Thymus (tissue), 14 donors: ENCODE measurements around the gene ITPR1. TPM values are rescaled to one million over a fixed set of nuclear protein-coding genes. Genes with fewer than 3 reads are reported as not detected.
"Not testable (repeated sequence)": the region's sequence is repeated elsewhere in the genome, so short reads cannot be mapped to it uniquely, and the experiment has no call there.

Experiments
- DNase-seq, 9 donors: peaks; one replicate each; pipeline ENCODE4 v3.0.0-alpha.2; 2013; ENCODE audit warnings: low spot score in 9 of 9, low read depth in 6 of 9, missing footprints in 1 of 9
- H3K27ac ChIP-seq, 2 donors: one replicate each; pipeline ENCODE4 v1.5.1; 2013; ENCODE audit warnings: control low read depth in 1 of 2, low read depth in 1 of 2, low read length in 1 of 2, mild to moderate bottlenecking in 1 of 2, moderate library complexity in 1 of 2
- H3K27me3 ChIP-seq, 2 donors: one replicate each; pipeline ENCODE4 v1.5.1; 2013; ENCODE audit warnings: low read length in 1 of 2; ENCODE audit not compliant: control insufficient read depth in 2 of 2, insufficient read depth in 1 of 2
- H3K36me3 ChIP-seq, 2 donors: one replicate each; pipeline ENCODE4 v1.5.1; 2013; ENCODE audit warnings: low read length in 1 of 2, mild to moderate bottlenecking in 1 of 2, moderate library complexity in 1 of 2; ENCODE audit not compliant: control insufficient read depth in 2 of 2, insufficient read depth in 2 of 2
- H3K4me1 ChIP-seq, 2 donors: one replicate each; pipeline ENCODE4 v1.5.1; 2013; ENCODE audit warnings: low read length in 2 of 2; ENCODE audit not compliant: control insufficient read depth in 2 of 2, insufficient read depth in 2 of 2
- H3K4me3 ChIP-seq, 2 donors: one replicate each; pipeline ENCODE4 v1.5.1; 2013; ENCODE audit warnings: low read length in 2 of 2, control low read depth in 1 of 2, mild to moderate bottlenecking in 1 of 2
- H3K9me3 ChIP-seq, 2 donors: one replicate each; pipeline ENCODE4 v1.5.1; 2013; ENCODE audit warnings: low read length in 1 of 2, mild to moderate bottlenecking in 1 of 2; ENCODE audit not compliant: control insufficient read depth in 2 of 2, insufficient read depth in 1 of 2
- WGBS: extraction: QIAGEN DNeasy Blood & Tissue Kit; methylation state at CpG from one replicate; pipeline ENCODE4 v1.1.7; 2013; 5-methylcytosine and 5-hydroxymethylcytosine counted together
- long read RNA-seq, 10 donors: transcript quantifications; one replicate each; lab custom pipeline, GENCODE V29; 2026
- polyA plus RNA-seq: library from polyadenylated mRNA; stranded (reverse); fragments of 200-250 nt; gene quantifications from one replicate; pipeline ENCODE4 v1.2.3, GENCODE V29; 2013
- total RNA-seq: library from RNA; stranded (reverse); fragments of 120-200 nt; gene quantifications from one replicate; pipeline ENCODE4 v1.2.4, GENCODE V29; 2013
- donor health status: healthy.

ITPR1 gene
- total RNA-seq (23.9 TPM), polyA plus RNA-seq (36.6 TPM)
- long read RNA-seq, donor 1, result 0 reads
- long read RNA-seq, donor 2, full-length matches to known transcripts, result 4 of 4 reads
- long read RNA-seq, donor 2, partial matches to known transcripts, result 0 of 4 reads
- long read RNA-seq, donor 2, other reads (novel, unspliced or antisense), result 0 of 4 reads
- long read RNA-seq, donor 3, result 0 reads
- long read RNA-seq, donor 4, result 0 reads
- long read RNA-seq, donor 5, full-length matches to known transcripts, result 1 of 1 reads
- long read RNA-seq, donor 5, partial matches to known transcripts, result 0 of 1 reads
- long read RNA-seq, donor 5, other reads (novel, unspliced or antisense), result 0 of 1 reads
- long read RNA-seq, donor 6, partial matches to known transcripts, result 0 of 1 reads
- long read RNA-seq, donor 6, other reads (novel, unspliced or antisense), result 0 of 1 reads
- long read RNA-seq, donor 7, partial matches to known transcripts, result 0 of 2 reads
- long read RNA-seq, donor 7, other reads (novel, unspliced or antisense), result 0 of 2 reads
- long read RNA-seq, donor 8, result 0 reads
- long read RNA-seq, donor 9, result 0 reads
- long read RNA-seq, donor 10, result 0 reads

GRCh38 chr3:4493014-4493940 is at the start of gene ITPR1:
Gene ITPR1 (plus strand): TSS chr3:4493348. CDS start chr3:4516492, 23,144 bp downstream.
- Histone ChIP-seq H3K4me3 (peak within 1 kb of the TSS; percentile 74 to 90), H3K36me3 (peaks cover 0 to 5% of the 10 kb centered on the region in 2 donors), H3K27ac (peak within 1 kb of the TSS; percentile 87), H3K4me1 (peaks cover 22 to 30% of the 10 kb centered on the region in 2 donors), H3K27me3 (peaks cover 0 to 18% of the 10 kb centered on the region in 2 donors), H3K9me3 (no peaks in the 10 kb centered on the region)
- under 1% methylated on average over 47 of the region's 47 CpGs for WGBS
- DNase-seq, result peak; percentile 97 to 100 (median 99)

GRCh38 chr3:4447295-4447999 is 45.7 kb upstream of the ITPR1 start:
- no peaks in the 10 kb centered on the region for H3K4me1 ChIP-seq
- no peaks in the 10 kb centered on the region for H3K9me3 ChIP-seq
- H3K27ac ChIP-seq, result no peak overlapping the region
- H3K27me3 ChIP-seq, result no peaks in the 10 kb centered on the region
- H3K4me3 ChIP-seq, result no peak overlapping the region
- H3K36me3 ChIP-seq, result peaks cover 9 to 34% of the 10 kb centered on the region in 2 donors
- no peak for DNase-seq
- WGBS, result 98% methylated on average over 3 of the region's 3 CpGs

- Histone ChIP-seq H3K4me3 (no peak overlapping the region), H3K27me3 (no peaks in the 10 kb centered on the region), H3K27ac (no peak overlapping the region), H3K36me3 (peaks cover 9 to 39% of the 10 kb centered on the region in 2 donors), H3K4me1 (no peaks in the 10 kb centered on the region), H3K9me3 (no peaks in the 10 kb centered on the region)
- 96% methylated on average over 6 of the region's 6 CpGs for WGBS
- no peak for DNase-seq
Observed at GRCh38 chr3:4448187-4448586, 45.0 kb upstream of the ITPR1 start.

- H3K27me3 ChIP-seq, result no peaks in the 10 kb centered on the region
- WGBS, result 97% methylated on average over 5 of the region's 5 CpGs
- no peak for DNase-seq
- peaks cover 9 to 39% of the 10 kb centered on the region in 2 donors for H3K36me3 ChIP-seq
- no peak overlapping the region for H3K4me3 ChIP-seq
- H3K9me3 ChIP-seq, result no peaks in the 10 kb centered on the region
- no peak overlapping the region for H3K27ac ChIP-seq
- no peaks in the 10 kb centered on the region for H3K4me1 ChIP-seq
Observed at GRCh38 chr3:4449043-4449805, 43.9 kb upstream of the ITPR1 start.

GRCh38 chr3:4454142-4454541 is 39.0 kb upstream of the ITPR1 start:
- Histone ChIP-seq H3K9me3 (no peaks in the 10 kb centered on the region), H3K36me3 (peaks cover 3 to 16% of the 10 kb centered on the region in 2 donors), H3K27ac (no peak overlapping the region), H3K4me1 (no peaks in the 10 kb centered on the region), H3K4me3 (no peak overlapping the region), H3K27me3 (no peaks in the 10 kb centered on the region)
- DNase-seq, result no peak

- H3K4me1 ChIP-seq, H3K36me3 ChIP-seq, H3K4me3 ChIP-seq, H3K27me3 ChIP-seq, DNase-seq, H3K9me3 ChIP-seq, H3K27ac ChIP-seq: not testable (repeated sequence)
- 97% methylated on average over 14 of the region's 14 CpGs for WGBS
Observed at GRCh38 chr3:4456780-4457179, 36.4 kb upstream of the ITPR1 start.

- WGBS, result 98% methylated on average over 3 of the region's 3 CpGs
- Histone ChIP-seq H3K36me3 (no peaks in the 10 kb centered on the region), H3K27ac (no peak overlapping the region)
Observed at GRCh38 chr3:4458961-4459360, 34.2 kb upstream of the ITPR1 start.

GRCh38 chr3:4460334-4460733 is 32.8 kb upstream of the ITPR1 start:
- H3K27ac ChIP-seq, result no peak overlapping the region
- no peak overlapping the region for H3K4me3 ChIP-seq
- no peaks in the 10 kb centered on the region for H3K9me3 ChIP-seq
- WGBS, result 98% methylated on average over 4 of the region's 4 CpGs
- DNase-seq, result no peak
- H3K4me1 ChIP-seq, result no peaks in the 10 kb centered on the region
- H3K36me3 ChIP-seq, result no peaks in the 10 kb centered on the region
- H3K27me3 ChIP-seq, result no peaks in the 10 kb centered on the region

More at GRCh38 chr3:4458961-4459360, 34.2 kb upstream of the ITPR1 start:
- Histone ChIP-seq H3K9me3 (no peaks in the 10 kb centered on the region), H3K27me3 (no peaks in the 10 kb centered on the region), H3K4me3 (no peak overlapping the region), H3K4me1 (no peaks in the 10 kb centered on the region)
- no peak for DNase-seq
